ENCODE measurements around the gene DHDH. TPM values are rescaled to one million over a fixed set of nuclear protein-coding genes. Genes with fewer than 3 reads are reported as not detected.
A peak's percentile ranks its signal among the peaks of the same experiment; 100 is the strongest.

DHDH gene
- total and polyA plus RNA-seq, 2 of the 13 experiments (the other 11 are each of a cell fraction or from before 2014, with no cell fraction given) = 0.13 to 0.91 TPM

GRCh38 chr19:48993175-48994034, 59.9 kb downstream of the DHDH start, which contains the start of the genes GYS1 and RUVBL2 (continued):
- TF ChIP-seq ZFYVE20 (CRISPR knock-in tag; IDR thresholded peaks at IDR 0.05; ENCODE audit: borderline replicate concordance, low read depth) (no peak), JUNB (CRISPR knock-in tag; IDR thresholded peaks at IDR 0.05; ENCODE audit: borderline replicate concordance) (no peak), BATF2 (CRISPR knock-in tag; IDR thresholded peaks at IDR 0.05) (no peak), CCDC6 (CRISPR knock-in tag; IDR thresholded peaks at IDR 0.05) (no peak), CBX5 (CRISPR knock-in tag; IDR thresholded peaks at IDR 0.05; ENCODE audit: borderline replicate concordance) (peak; percentile 43; the same call in 1 of the 2 replicates), HMGXB3 (CRISPR knock-in tag; IDR thresholded peaks at IDR 0.05; ENCODE audit: borderline replicate concordance) (no peak; the same call in 1 of the 2 replicates), HES4 (CRISPR knock-in tag; IDR thresholded peaks at IDR 0.05; ENCODE audit: borderline replicate concordance) (no peak), ZNF33B (CRISPR knock-in tag; IDR thresholded peaks at IDR 0.05) (no peak), SAFB2 (CRISPR knock-in tag; IDR thresholded peaks at IDR 0.05; ENCODE audit: borderline replicate concordance, low read depth) (peak; percentile 69; the same call in 1 of the 2 replicates), SP2 (CRISPR knock-in tag; IDR thresholded peaks at IDR 0.05) (peak; percentile 94), ZNF639 (CRISPR knock-in tag; conservative IDR thresholded peaks at IDR 0.05) (no peak; the same call in 1 of the 2 replicates), POLR2G (IDR thresholded peaks at IDR 0.05; ENCODE audit: low read depth, low read length) (peak; percentile 80), NFYB (CRISPR knock-in tag; IDR thresholded peaks at IDR 0.05) (peak; percentile 95), GRHL1 (CRISPR knock-in tag; conservative IDR thresholded peaks at IDR 0.05) (no peak), KDM3A (CRISPR knock-in tag; IDR thresholded peaks at IDR 0.05; ENCODE audit: low read depth) (no peak), ZNF782 (CRISPR knock-in tag; IDR thresholded peaks at IDR 0.05; ENCODE audit: borderline replicate concordance) (no peak), ZNF775 (CRISPR knock-in tag; IDR thresholded peaks at IDR 0.05; ENCODE audit: borderline replicate concordance) (no peak), BRF2 (CRISPR knock-in tag; IDR thresholded peaks at IDR 0.05) (0 out of 2 replicates have a peak, but pooled peaks have one; percentile 10), HCFC1 (IDR thresholded peaks at IDR 0.05; ENCODE audit: low read depth, low read length) (peak; percentile 31; the same call in 1 of the 2 replicates)
